OCI-LY7 (cell line): ENCODE measurements around the gene KRTAP4-1. TPM values are rescaled to one million over a fixed set of nuclear protein-coding genes. Genes with fewer than 3 reads are reported as not detected.

Source experiments
- BruUV-seq: library from RNA; stranded (reverse); fragments of 400-500 nt; replicated peaks from 2 replicates; lab custom pipeline; 2021; lab: Mats Ljungman, UMichigan
- CTCF ChIA-PET: fragments of 300-600 bp; sonication (Branson Sonifier 250); formaldehyde crosslinking; loops from one replicate; lab custom pipeline; 2022; ENCODE audit warnings: antibody characterized with exemption; ENCODE audit not compliant: unreplicated experiment; lab: Charles Lee
- POLR2A ChIA-PET: fragments of 300-600 bp; sonication (Branson Sonifier 250); formaldehyde crosslinking; loops from one replicate; lab custom pipeline; 2022; ENCODE audit warnings: antibody characterized with exemption; lab: Charles Lee
- DNase-seq: peaks from one replicate; pipeline ENCODE4 v3.0.0-alpha.2; 2015; ENCODE audit warnings: low spot score
- H2AFZ ChIP-seq: fragments of 200-600 bp; sonication (generic), shearing (Covaris generic); 2 replicates; pipeline ENCODE4 v1.6.1; 2014; ENCODE audit warnings: mild to moderate bottlenecking, antibody characterized with exemption, low read length, moderate library complexity
- H3K27ac ChIP-seq: fragments of 200-600 bp; sonication (generic); 2 replicates; pipeline ENCODE4 v1.5.1; 2014; ENCODE audit warnings: mixed run types, low read depth, mild to moderate bottlenecking, moderate library complexity, low read length, inconsistent platforms; ENCODE audit not compliant: poor library complexity, severe bottlenecking
- H3K36me3 ChIP-seq: fragments of 200-600 bp; sonication (generic); 2 replicates; pipeline ENCODE4 v1.6.1; 2014; ENCODE audit warnings: mild to moderate bottlenecking, antibody characterized with exemption, low read length, moderate library complexity, mixed read lengths; ENCODE audit not compliant: insufficient read depth
- H3K4me1 ChIP-seq: fragments of 200-600 bp; sonication (generic); 2 replicates; pipeline ENCODE4 v1.5.1; 2014; ENCODE audit warnings: mild to moderate bottlenecking, low read length; ENCODE audit not compliant: insufficient read depth, poor library complexity, severe bottlenecking
- H3K4me2 ChIP-seq: fragments of 200-600 bp; sonication (generic); 2 replicates; pipeline ENCODE4 v1.6.1; 2014; ENCODE audit warnings: mild to moderate bottlenecking, low read length
- H3K4me3 ChIP-seq: fragments of 200-600 bp; sonication (generic); 2 replicates; pipeline ENCODE4 v1.5.1; 2014; ENCODE audit warnings: mild to moderate bottlenecking, low read depth, low read length; ENCODE audit not compliant: poor library complexity, severe bottlenecking
- H3K79me2 ChIP-seq: fragments of 200-600 bp; sonication (generic); 2 replicates; pipeline ENCODE4 v1.6.1; 2016; ENCODE audit warnings: low read depth, mild to moderate bottlenecking, low read length, moderate library complexity, mixed read lengths; ENCODE audit not compliant: insufficient read depth
- H3K9me2 ChIP-seq: fragments of 200-600 bp; sonication (generic); 2 replicates; pipeline ENCODE4 v1.6.1; 2016; ENCODE audit warnings: mild to moderate bottlenecking, low read length, mixed read lengths; ENCODE audit not compliant: insufficient read depth
- H3K9me3 ChIP-seq: fragments of 200-600 bp; sonication (generic); 2 replicates; pipeline ENCODE4 v1.6.1; 2014; ENCODE audit warnings: mild to moderate bottlenecking, mixed run types, low read length, mixed read lengths
- H4K20me1 ChIP-seq: fragments of 200-600 bp; sonication (generic); 2 replicates; pipeline ENCODE4 v1.6.1; 2014; ENCODE audit warnings: mild to moderate bottlenecking, antibody characterized with exemption, low read length, moderate library complexity, mixed read lengths; ENCODE audit not compliant: insufficient read depth
- EZH2phosphoT487 ChIP-seq: fragments of 200-600 bp; sonication (generic); IDR thresholded peaks from 2 replicates; pipeline ENCODE4 v1.6.1; 2018; ENCODE audit warnings: low read depth, borderline replicate concordance, mild to moderate bottlenecking, mixed run types, antibody characterized with exemption, low read length, moderate library complexity, mixed read lengths
- intact Hi-C: fragments of 100-400 bp; cut with micrococcal nuclease; formaldehyde crosslinking; loops from one replicate; pipeline ENCODE4 v1.10.0; 2022; ENCODE audit not compliant: unreplicated experiment
- total RNA-seq, 2 experiments: library from RNA; depleted of rRNA in 1 of 2; stranded (reverse); fragments of >200 nt in 1 of 2; shearing (Covaris generic) in 1 of 2; gene quantifications; 2 replicates each; pipeline ENCODE4 v1.2.3, GENCODE V29; 2014 to 2022
- TF ChIP-seq, protein P1 (sequence below): fragments of 200-600 bp; sonication (generic); conservative IDR thresholded peaks from 2 replicates; pipeline ENCODE4 v1.5.1; 2014; ENCODE audit warnings: mild to moderate bottlenecking, antibody characterized with exemption, low read length, moderate library complexity, mixed read lengths

Gene KRTAP4-1
- total RNA-seq, 2 experiments from 2014 or later: not detected

DNA sequence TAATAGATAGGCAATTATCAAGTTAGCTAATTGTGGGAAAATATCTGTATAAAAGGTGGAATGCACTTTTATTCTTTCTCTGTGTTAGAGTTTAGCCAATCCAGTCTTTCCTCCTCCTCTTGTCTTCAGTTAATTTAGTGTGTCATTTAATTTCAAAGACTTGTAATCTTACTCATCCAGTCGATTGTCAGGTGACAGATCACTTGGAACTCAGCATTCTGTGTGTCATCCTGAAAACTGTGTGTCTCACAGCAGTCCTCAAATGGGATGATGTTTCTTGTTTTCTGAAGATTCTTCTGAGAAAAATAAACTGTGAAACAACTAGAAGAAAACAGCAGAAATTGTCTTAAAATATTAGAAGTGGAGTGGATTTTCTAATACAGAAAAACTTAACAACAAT is 290 bp upstream of the KRTAP4-1 start:
- no TSS peak for BruUV-seq
- Histone ChIP-seq H3K4me2 (no peak overlapping the region), H3K27ac (no peak overlapping the region), H3K4me3 (no peak overlapping the region), H2AFZ (no peak overlapping the region), H3K9me2 (no peaks in the 10 kb centered on the region), H3K79me2 (no peaks in the 10 kb centered on the region), H4K20me1 (no peaks in the 10 kb centered on the region), H3K4me1 (no peaks in the 10 kb centered on the region), H3K9me3 (no peaks in the 10 kb centered on the region), H3K36me3 (no peaks in the 10 kb centered on the region)
- ChIA-PET POLR2A (no interaction called here), CTCF (no interaction called here)
- TF ChIP-seq, protein P1, sequence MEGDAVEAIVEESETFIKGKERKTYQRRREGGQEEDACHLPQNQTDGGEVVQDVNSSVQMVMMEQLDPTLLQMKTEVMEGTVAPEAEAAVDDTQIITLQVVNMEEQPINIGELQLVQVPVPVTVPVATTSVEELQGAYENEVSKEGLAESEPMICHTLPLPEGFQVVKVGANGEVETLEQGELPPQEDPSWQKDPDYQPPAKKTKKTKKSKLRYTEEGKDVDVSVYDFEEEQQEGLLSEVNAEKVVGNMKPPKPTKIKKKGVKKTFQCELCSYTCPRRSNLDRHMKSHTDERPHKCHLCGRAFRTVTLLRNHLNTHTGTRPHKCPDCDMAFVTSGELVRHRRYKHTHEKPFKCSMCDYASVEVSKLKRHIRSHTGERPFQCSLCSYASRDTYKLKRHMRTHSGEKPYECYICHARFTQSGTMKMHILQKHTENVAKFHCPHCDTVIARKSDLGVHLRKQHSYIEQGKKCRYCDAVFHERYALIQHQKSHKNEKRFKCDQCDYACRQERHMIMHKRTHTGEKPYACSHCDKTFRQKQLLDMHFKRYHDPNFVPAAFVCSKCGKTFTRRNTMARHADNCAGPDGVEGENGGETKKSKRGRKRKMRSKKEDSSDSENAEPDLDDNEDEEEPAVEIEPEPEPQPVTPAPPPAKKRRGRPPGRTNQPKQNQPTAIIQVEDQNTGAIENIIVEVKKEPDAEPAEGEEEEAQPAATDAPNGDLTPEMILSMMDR: no peak
- no peak for TF ChIP-seq EZH2phosphoT487
- no peak for DNase-seq
- intact Hi-C loops: no loop called here

DNA sequence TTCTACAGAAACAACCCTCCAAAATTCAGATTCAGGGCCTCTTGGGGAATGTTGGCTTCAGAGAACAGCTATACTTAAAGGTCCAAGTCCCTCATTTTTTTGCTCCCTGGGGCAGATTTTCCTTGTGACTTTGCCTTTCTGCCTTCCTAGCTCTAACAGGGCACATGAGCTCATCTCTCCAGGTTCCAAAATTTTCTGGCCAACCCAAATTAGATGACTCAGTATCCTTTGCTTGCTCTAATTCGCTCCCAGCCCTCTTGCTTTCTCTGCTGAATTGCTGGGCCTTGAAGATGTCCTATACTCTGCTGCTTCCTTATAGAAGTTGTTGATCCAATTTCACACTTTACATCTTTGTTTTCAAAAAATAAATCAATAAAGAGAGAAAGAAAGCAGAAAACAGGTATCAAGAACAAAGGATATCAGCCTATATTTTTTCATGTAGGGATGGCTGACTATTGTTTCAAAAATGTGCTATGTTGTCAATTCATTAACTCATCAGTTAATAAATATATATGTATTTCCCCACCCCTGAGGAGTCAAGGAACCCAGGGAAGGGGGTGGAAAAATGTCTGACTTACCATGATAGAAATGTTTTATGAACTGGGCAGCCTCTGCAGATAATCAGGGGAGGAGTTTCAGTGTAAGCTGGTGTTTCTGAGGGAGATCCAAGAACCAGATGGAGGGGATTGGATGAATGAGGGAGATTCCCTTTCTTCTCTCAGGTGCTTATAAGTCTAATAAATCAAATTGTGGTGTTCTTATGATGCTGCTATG is 5.7 kb downstream of the KRTAP4-1 start:
- ChIA-PET POLR2A (interaction anchor here (0.6 kb wide), 1 partner anchor 28 kb away, joined by 3 read pairs; no protein-coding TSS in a partner anchor), CTCF (no interaction called here)
- Histone ChIP-seq H3K4me1 (peaks cover 5% of the 10 kb centered on the region), H3K4me3 (no peak overlapping the region), H4K20me1 (no peaks in the 10 kb centered on the region), H2AFZ (no peak overlapping the region), H3K4me2 (no peak overlapping the region), H3K79me2 (no peaks in the 10 kb centered on the region), H3K9me2 (no peaks in the 10 kb centered on the region), H3K36me3 (no peaks in the 10 kb centered on the region), H3K27ac (no peak overlapping the region), H3K9me3 (no peaks in the 10 kb centered on the region)
- no peak for TF ChIP-seq EZH2phosphoT487
- TF ChIP-seq, protein P1: no peak
- no peak for DNase-seq
- BruUV-seq: no TSS peak
- intact Hi-C loops: no loop called here

DNA sequence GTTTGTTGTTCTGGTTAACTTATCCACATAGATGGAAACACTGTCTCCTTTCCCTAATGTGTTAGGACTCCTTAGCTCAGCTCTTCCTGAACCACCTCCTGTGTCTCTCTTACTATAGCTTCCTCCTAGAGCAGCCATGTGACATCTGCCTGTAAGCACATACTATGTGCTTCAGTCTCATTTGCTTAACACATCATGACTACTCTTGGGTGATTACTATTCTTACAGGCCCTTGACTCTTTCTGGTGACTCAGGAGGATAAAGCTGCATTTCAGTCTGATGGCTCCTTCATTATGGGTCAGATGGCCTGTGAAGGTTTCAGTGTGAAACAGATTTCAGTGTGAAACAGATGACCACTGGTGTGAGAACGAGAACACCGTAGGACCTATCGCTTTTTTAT is 6.4 kb downstream of the KRTAP4-1 start:
- no TSS peak for BruUV-seq
- H3K4me3 ChIP-seq: no peak overlapping the region
- H3K9me2 ChIP-seq: no peaks in the 10 kb centered on the region
- POLR2A ChIA-PET: no interaction called here
- H3K79me2 ChIP-seq: no peaks in the 10 kb centered on the region
- no peaks in the 10 kb centered on the region for H4K20me1 ChIP-seq
- CTCF ChIA-PET: interaction anchor here (0.5 kb wide), 1 partner anchor 116 kb away, joined by 3 read pairs; no protein-coding TSS in a partner anchor
- H3K4me2 ChIP-seq: no peak overlapping the region
- no peaks in the 10 kb centered on the region for H3K36me3 ChIP-seq
- TF ChIP-seq EZH2phosphoT487: no peak
- TF ChIP-seq, protein P1: no peak
- H3K4me1 ChIP-seq: peaks cover 5% of the 10 kb centered on the region
- DNase-seq: no peak
- H3K27ac ChIP-seq: no peak overlapping the region
- H2AFZ ChIP-seq: no peak overlapping the region
- intact Hi-C loops: no loop called here
- no peaks in the 10 kb centered on the region for H3K9me3 ChIP-seq
